SK-N-SH (cell line): ENCODE data around the gene MYH10.

Experiments used
- CTCF ChIP-seq: fragments of 200-600 bp; sonication (generic); IDR thresholded peaks from 2 replicates; pipeline ENCODE4 v1.6.1; 2017; ENCODE audit warnings: antibody characterized with exemption, mild to moderate bottlenecking, moderate library complexity
- RAD21 ChIP-seq: IDR thresholded peaks from 2 replicates; pipeline ENCODE4 v1.6.1; 2012; ENCODE audit warnings: mild to moderate bottlenecking, low read length

- TF ChIP-seq RAD21 = peak; percentile 61
- TF ChIP-seq CTCF = peak; percentile 30
These were observed 57.8 kb downstream of the MYH10 start for GRCh38 chr17:8572764-8573163.
